Astrocyte (in vitro differentiated cells and primary cell): ENCODE data around the gene BSCL2. TPM values are rescaled to one million over a fixed set of nuclear protein-coding genes. Genes with fewer than 3 reads are reported as not detected.
"Not testable (repeated sequence)": the region's sequence is repeated elsewhere in the genome, so short reads cannot be mapped to it uniquely, and the experiment has no call there.

Source experiments
- DNase-seq: peaks from one replicate; pipeline ENCODE4 v3.0.0-alpha.2; 2010; ENCODE audit warnings: low read depth
- FAIRE-seq: peaks from 2 replicates; lab custom pipeline; 2011; peaks lifted over from hg19 to GRCh38; lab: Jason Lieb, UNC
- H2AFZ ChIP-seq: 2 replicates; pipeline ENCODE4 v1.6.0; 2012; ENCODE audit warnings: low read depth, low read length, inconsistent platforms
- H3K27ac ChIP-seq: 2 replicates; pipeline ENCODE4 v1.5.1; 2011; ENCODE audit warnings: low read depth, low read length, inconsistent platforms
- H3K27me3 ChIP-seq: 2 replicates; pipeline ENCODE4 v1.6.0; 2011; ENCODE audit warnings: low read length, inconsistent platforms; ENCODE audit not compliant: insufficient read depth
- H3K36me3 ChIP-seq: 2 replicates; pipeline ENCODE4 v1.5.1; 2011; ENCODE audit warnings: low read length, inconsistent platforms; ENCODE audit not compliant: insufficient read depth
- H3K4me1 ChIP-seq: 2 replicates; pipeline ENCODE4 v1.5.1; 2011; ENCODE audit warnings: low read length, inconsistent platforms; ENCODE audit not compliant: insufficient read depth
- H3K4me2 ChIP-seq: 2 replicates; pipeline ENCODE4 v1.6.0; 2012; ENCODE audit warnings: low read length, inconsistent platforms
- H3K4me3 ChIP-seq: 2 replicates; pipeline ENCODE4 v1.5.1; 2011; ENCODE audit warnings: low read depth, mild to moderate bottlenecking, low read length, inconsistent platforms; ENCODE audit not compliant: insufficient read depth
- H3K79me2 ChIP-seq: 2 replicates; pipeline ENCODE4 v1.6.0; 2012; ENCODE audit warnings: mild to moderate bottlenecking, low read length, inconsistent platforms; ENCODE audit not compliant: insufficient read depth
- H3K9ac ChIP-seq: 2 replicates; pipeline ENCODE4 v1.6.0; 2012; ENCODE audit warnings: mild to moderate bottlenecking, low read length, inconsistent platforms
- H3K9me3 ChIP-seq: 2 replicates; pipeline ENCODE4 v1.5.1; 2012; ENCODE audit warnings: low read depth, mild to moderate bottlenecking, low read length, inconsistent platforms; ENCODE audit not compliant: insufficient read depth
- H4K20me1 ChIP-seq: 2 replicates; pipeline ENCODE4 v1.6.0; 2012; ENCODE audit warnings: low read length, inconsistent platforms; ENCODE audit not compliant: insufficient read depth
- H3K27ac Mint-ChIP-seq: one replicate; pipeline ENCODE4 v1.8.0; 2021; ENCODE audit warnings: mild to moderate bottlenecking, mixed read lengths; ENCODE audit not compliant: unreplicated experiment
- H3K27me3 Mint-ChIP-seq: one replicate; pipeline ENCODE4 v1.8.0; 2021; ENCODE audit warnings: low read depth, mixed read lengths; ENCODE audit not compliant: unreplicated experiment
- H3K36me3 Mint-ChIP-seq: one replicate; pipeline ENCODE4 v1.8.0; 2021; ENCODE audit warnings: low read depth, mixed read lengths; ENCODE audit not compliant: unreplicated experiment
- H3K4me1 Mint-ChIP-seq: one replicate; pipeline ENCODE4 v1.8.0; 2021; ENCODE audit warnings: low read depth, mixed read lengths; ENCODE audit not compliant: unreplicated experiment
- H3K4me3 Mint-ChIP-seq: one replicate; pipeline ENCODE4 v1.8.0; 2021; ENCODE audit warnings: mild to moderate bottlenecking, moderate library complexity, mixed read lengths; ENCODE audit not compliant: unreplicated experiment
- H3K9me3 Mint-ChIP-seq: one replicate; pipeline ENCODE4 v1.8.0; 2021; ENCODE audit warnings: mild to moderate bottlenecking, mixed read lengths; ENCODE audit not compliant: unreplicated experiment
- EZH2 ChIP-seq: IDR thresholded peaks from 2 replicates; pipeline ENCODE4 v1.6.1; 2012; ENCODE audit warnings: mild to moderate bottlenecking, low read length, inconsistent platforms; ENCODE audit not compliant: insufficient read depth
- total RNA-seq: library from RNA; stranded (reverse); gene quantifications from 2 replicates; pipeline ENCODE4 v1.2.1, GENCODE V29; 2021
- TF ChIP-seq, protein P1 (sequence below): IDR thresholded peaks from 2 replicates; pipeline ENCODE4 v1.5.1; 2011; ENCODE audit warnings: low read depth, mild to moderate bottlenecking, inconsistent platforms, low read length, moderate library complexity; ENCODE audit not compliant: insufficient read depth

BSCL2 gene
- total RNA-seq, 1 donor from 2014 or later, result 51.1 TPM

DNA sequence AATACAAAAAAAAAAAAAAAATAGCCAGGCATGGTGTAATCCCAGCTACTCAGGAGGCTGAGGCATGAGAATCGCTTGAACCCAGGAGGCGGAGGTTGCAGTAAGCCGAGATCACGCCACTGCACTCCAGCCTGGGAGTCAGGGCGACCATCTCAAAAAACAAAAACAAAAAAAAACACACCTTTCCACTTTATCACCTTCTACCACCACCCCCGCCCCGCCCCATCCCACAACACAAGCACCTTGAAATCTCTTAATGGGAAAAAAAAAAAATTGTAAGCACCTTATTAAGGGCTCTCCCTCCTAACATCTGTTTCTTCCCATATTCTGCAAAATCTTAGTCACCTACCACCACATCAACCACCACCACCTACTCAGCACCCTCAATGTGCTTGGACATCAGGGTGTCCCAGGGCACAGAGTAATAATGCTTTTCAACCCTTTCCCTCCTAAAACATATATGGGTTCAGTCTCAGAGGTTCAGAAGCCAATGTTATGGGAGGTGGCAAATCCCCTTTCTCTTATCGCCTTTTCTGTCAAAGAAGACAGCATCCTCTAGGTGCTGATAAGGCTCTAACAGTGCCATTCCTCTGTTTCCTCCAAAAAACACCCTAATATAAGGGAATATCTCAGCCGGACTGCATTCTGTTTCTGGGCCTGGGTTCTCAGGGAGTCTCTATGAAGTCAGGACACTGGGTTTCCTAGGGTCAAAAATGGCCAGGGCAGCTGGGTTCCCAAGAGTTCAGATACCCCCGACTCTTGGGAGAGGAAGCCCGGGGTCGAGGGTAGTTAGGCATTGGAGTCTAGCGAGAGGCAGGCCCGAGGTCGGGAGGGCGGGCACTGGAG, 54.8 kb downstream of the BSCL2 start:
- Histone ChIP-seq H3K9ac (peak overlapping the region; percentile 87), H3K27ac (peak overlapping the region; percentile 76)
- FAIRE-seq, result no peak

DNA sequence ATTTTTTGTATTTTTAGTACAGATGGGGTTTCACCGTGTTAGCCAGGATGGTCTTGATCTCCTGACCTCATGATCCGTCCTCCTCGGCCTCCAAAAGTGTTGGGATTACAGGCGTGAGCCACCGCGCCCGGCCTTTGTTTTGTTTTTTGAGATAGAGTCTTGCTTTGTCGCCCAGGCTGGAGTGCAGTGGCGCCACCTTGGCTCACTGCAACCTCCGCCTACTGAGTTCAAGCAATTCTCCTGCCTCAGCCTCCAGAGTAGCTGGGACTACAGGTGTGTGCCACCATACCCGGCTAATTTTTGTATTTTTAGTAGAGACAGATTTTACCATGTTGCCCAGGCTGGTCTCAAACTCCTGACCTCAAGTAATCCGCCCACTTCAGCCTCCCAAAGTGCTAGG, 56.9 kb downstream of the BSCL2 start:
- H3K27me3 ChIP-seq, H3K27me3 Mint-ChIP-seq, H3K9me3 ChIP-seq, H4K20me1 ChIP-seq, H3K4me3 ChIP-seq, H3K4me2 ChIP-seq, H3K36me3 Mint-ChIP-seq, H3K27ac Mint-ChIP-seq, H3K4me1 ChIP-seq, H3K9ac ChIP-seq, FAIRE-seq, H3K9me3 Mint-ChIP-seq, H3K4me1 Mint-ChIP-seq, DNase-seq, H2AFZ ChIP-seq, H3K27ac ChIP-seq, H3K36me3 ChIP-seq: not testable (repeated sequence)
- H3K4me3 Mint-ChIP-seq, result peak overlapping the region; percentile 8
- H3K79me2 ChIP-seq, result peaks cover 58% of the 10 kb centered on the region

More for the DNA sequence above, 54.8 kb downstream of the BSCL2 start:
- Mint-ChIP-seq H3K4me1 (peaks cover 4% of the 10 kb centered on the region), H3K27me3 (no peaks in the 10 kb centered on the region), H3K27ac (peak overlapping the region; percentile 31), H3K9me3 (no peaks in the 10 kb centered on the region), H3K4me3 (peak overlapping the region; percentile 90), H3K36me3 (no peaks in the 10 kb centered on the region)
- Histone ChIP-seq H3K9me3 (no peaks in the 10 kb centered on the region), H3K4me2 (peak overlapping the region; percentile 94), H3K79me2 (peaks cover 46% of the 10 kb centered on the region), H3K4me1 (peaks cover 7% of the 10 kb centered on the region), H3K36me3 (peaks cover 9% of the 10 kb centered on the region), H2AFZ (peak overlapping the region; percentile 91), H3K4me3 (peak overlapping the region; percentile 67), H4K20me1 (peaks cover 3% of the 10 kb centered on the region), H3K27me3 (no peaks in the 10 kb centered on the region)
- TF ChIP-seq, protein P1, sequence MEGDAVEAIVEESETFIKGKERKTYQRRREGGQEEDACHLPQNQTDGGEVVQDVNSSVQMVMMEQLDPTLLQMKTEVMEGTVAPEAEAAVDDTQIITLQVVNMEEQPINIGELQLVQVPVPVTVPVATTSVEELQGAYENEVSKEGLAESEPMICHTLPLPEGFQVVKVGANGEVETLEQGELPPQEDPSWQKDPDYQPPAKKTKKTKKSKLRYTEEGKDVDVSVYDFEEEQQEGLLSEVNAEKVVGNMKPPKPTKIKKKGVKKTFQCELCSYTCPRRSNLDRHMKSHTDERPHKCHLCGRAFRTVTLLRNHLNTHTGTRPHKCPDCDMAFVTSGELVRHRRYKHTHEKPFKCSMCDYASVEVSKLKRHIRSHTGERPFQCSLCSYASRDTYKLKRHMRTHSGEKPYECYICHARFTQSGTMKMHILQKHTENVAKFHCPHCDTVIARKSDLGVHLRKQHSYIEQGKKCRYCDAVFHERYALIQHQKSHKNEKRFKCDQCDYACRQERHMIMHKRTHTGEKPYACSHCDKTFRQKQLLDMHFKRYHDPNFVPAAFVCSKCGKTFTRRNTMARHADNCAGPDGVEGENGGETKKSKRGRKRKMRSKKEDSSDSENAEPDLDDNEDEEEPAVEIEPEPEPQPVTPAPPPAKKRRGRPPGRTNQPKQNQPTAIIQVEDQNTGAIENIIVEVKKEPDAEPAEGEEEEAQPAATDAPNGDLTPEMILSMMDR, result no peak
- TF ChIP-seq EZH2, result no peak
- no peak for DNase-seq

DNA sequence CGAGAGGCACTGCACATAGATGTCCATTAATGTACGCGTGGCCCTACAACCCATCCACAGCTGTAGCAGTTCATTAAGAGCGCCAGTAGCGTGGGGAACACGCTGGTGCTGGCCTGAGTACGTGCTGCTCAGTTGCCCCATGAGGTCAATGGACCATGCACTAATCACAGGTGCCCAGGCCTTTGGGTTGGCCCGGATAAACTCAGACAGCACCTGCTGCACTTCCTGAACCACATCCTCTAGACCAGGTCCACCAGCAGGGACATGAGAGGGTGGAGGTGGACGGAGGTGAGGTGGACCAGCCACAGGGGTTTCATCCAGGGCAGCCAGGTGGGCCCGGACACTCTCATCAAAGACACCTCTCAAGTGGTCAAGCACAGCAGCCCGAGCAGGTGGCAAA, 57.7 kb downstream of the BSCL2 start:
- H2AFZ ChIP-seq, result no peak overlapping the region
- H3K27ac Mint-ChIP-seq, result no peak overlapping the region
- H3K79me2 ChIP-seq, result peaks cover 66% of the 10 kb centered on the region
- H3K36me3 Mint-ChIP-seq, result no peaks in the 10 kb centered on the region
- no peak overlapping the region for H3K4me3 ChIP-seq
- TF ChIP-seq, protein P1, result no peak
- TF ChIP-seq EZH2, result no peak
- no peak overlapping the region for H3K4me2 ChIP-seq
- no peaks in the 10 kb centered on the region for H3K9me3 ChIP-seq
- DNase-seq (no peak), FAIRE-seq (no peak)
- peak overlapping the region; percentile 64 for H3K4me3 Mint-ChIP-seq
- H4K20me1 ChIP-seq, result peaks cover 13% of the 10 kb centered on the region
- H3K9me3 Mint-ChIP-seq, result no peaks in the 10 kb centered on the region
- no peaks in the 10 kb centered on the region for H3K27me3 ChIP-seq
- H3K36me3 ChIP-seq, result peaks cover 12% of the 10 kb centered on the region
- no peaks in the 10 kb centered on the region for H3K27me3 Mint-ChIP-seq
- H3K9ac ChIP-seq, result no peak overlapping the region
- H3K27ac ChIP-seq, result no peak overlapping the region
- H3K4me1 Mint-ChIP-seq, result peaks cover 7% of the 10 kb centered on the region
- peaks cover 10% of the 10 kb centered on the region for H3K4me1 ChIP-seq
